ENCODE results near the gene RAB20. TPM values are rescaled to one million over a fixed set of nuclear protein-coding genes. Genes with fewer than 3 reads are reported as not detected.

Gene RAB20
- total and polyA plus RNA-seq, 7 donors: 1.2 to 20.5 (median 2.9) TPM

- H3K36me3 ChIP-seq (ENCODE audit: insufficient read depth in 1 of 2, low read depth in 1 of 2): no peaks in the 10 kb centered on the region
- H3K9me3 ChIP-seq: no peaks in the 10 kb centered on the region
- peak overlapping the region; percentile 3 for H3K27ac ChIP-seq
- H3K4me3 ChIP-seq: no peak overlapping the region
- ATAC-seq (no peak), DNase-seq (no peak)
- peaks cover 2% of the 10 kb centered on the region for H3K4me1 ChIP-seq
- intact Hi-C loops (cut with DNase I): no loop called here
- TF ChIP-seq CTCF (IDR thresholded peaks at IDR 0.05): no peak
- H3K27me3 ChIP-seq (ENCODE audit: insufficient read depth in 3 of 3, low read length in 2 of 3): no peaks in the 10 kb centered on the region
- 89 to 93% (median 90%) methylated on average over 6 of the region's 6 CpGs for WGBS, 3 donors
These were observed 32.6 kb downstream of the RAB20 start for GRCh38 chr13:110528911-110529310.

- DNase-seq (no peak), ATAC-seq (no peak)
- Histone ChIP-seq H3K4me3 (no peak overlapping the region), H3K27me3 (ENCODE audit: insufficient read depth in 3 of 3, low read length in 2 of 3) (no peaks in the 10 kb centered on the region), H3K27ac (peak overlapping the region; percentile 16), H3K36me3 (ENCODE audit: insufficient read depth in 1 of 2, low read depth in 1 of 2) (no peaks in the 10 kb centered on the region), H3K4me1 (peaks cover 4% of the 10 kb centered on the region), H3K9me3 (no peaks in the 10 kb centered on the region)
- no peak for TF ChIP-seq CTCF (IDR thresholded peaks at IDR 0.05)
- intact Hi-C loops (cut with DNase I): no loop called here
- WGBS, 3 donors: 66 to 78% (median 67%) methylated on average over 5 of the region's 5 CpGs
These were observed 33.2 kb downstream of the RAB20 start for GRCh38 chr13:110528371-110528770.

- Histone ChIP-seq H3K4me1 (peaks cover 4% of the 10 kb centered on the region), H3K4me3 (no peak overlapping the region), H3K9me3 (no peaks in the 10 kb centered on the region), H3K36me3 (ENCODE audit: insufficient read depth in 1 of 2, low read depth in 1 of 2) (no peaks in the 10 kb centered on the region), H3K27ac (peak overlapping the region; percentile 55), H3K27me3 (ENCODE audit: insufficient read depth in 3 of 3, low read length in 2 of 3) (no peaks in the 10 kb centered on the region)
- ATAC-seq: peak; percentile 57 to 69 (median 64)
- 68 to 69% (median 69%) methylated on average over 25 of the region's 25 CpGs for WGBS, 3 donors
- no peak for TF ChIP-seq CTCF (IDR thresholded peaks at IDR 0.05)
- no peak for DNase-seq
- intact Hi-C loops (cut with DNase I): no loop called here
These were observed 35.9 kb downstream of the RAB20 start for GRCh38 chr13:110525328-110526319.

GRCh38 chr13:110524541-110525257 lies 36.8 kb downstream of the RAB20 start:
- Histone ChIP-seq H3K27ac (peak overlapping the region; percentile 55), H3K27me3 (ENCODE audit: insufficient read depth in 3 of 3, low read length in 2 of 3) (no peaks in the 10 kb centered on the region), H3K36me3 (ENCODE audit: insufficient read depth in 1 of 2, low read depth in 1 of 2) (no peaks in the 10 kb centered on the region), H3K4me3 (peak overlapping the region; percentile 15), H3K4me1 (peaks cover 4% of the 10 kb centered on the region), H3K9me3 (no peaks in the 10 kb centered on the region)
- intact Hi-C loops (cut with DNase I): no loop called here
- ATAC-seq (peak; percentile 52 to 65 (median 60)), DNase-seq (peak in 1 of 2 donors; percentile 51)
- 33 to 40% (median 37%) methylated on average over 21 of the region's 21 CpGs for whole genome bisulfite sequencing, 3 donors
- TF ChIP-seq CTCF (IDR thresholded peaks at IDR 0.05): no peak
